GM10266 (cell line): ENCODE measurements around the gene CGNL1.

ENCODE experiments used
- DNase-seq: peaks from one replicate; pipeline ENCODE4 v3.0.0; 2012; ENCODE audit errors: extremely low spot score
- TF ChIP-seq, protein P1 (sequence below): IDR thresholded peaks from 2 replicates; pipeline ENCODE4 v1.5.1; 2012; ENCODE audit warnings: mild to moderate bottlenecking, low read depth; ENCODE audit not compliant: control insufficient read depth, insufficient read depth; ENCODE audit errors: missing control alignments

CGNL1 gene

DNA sequence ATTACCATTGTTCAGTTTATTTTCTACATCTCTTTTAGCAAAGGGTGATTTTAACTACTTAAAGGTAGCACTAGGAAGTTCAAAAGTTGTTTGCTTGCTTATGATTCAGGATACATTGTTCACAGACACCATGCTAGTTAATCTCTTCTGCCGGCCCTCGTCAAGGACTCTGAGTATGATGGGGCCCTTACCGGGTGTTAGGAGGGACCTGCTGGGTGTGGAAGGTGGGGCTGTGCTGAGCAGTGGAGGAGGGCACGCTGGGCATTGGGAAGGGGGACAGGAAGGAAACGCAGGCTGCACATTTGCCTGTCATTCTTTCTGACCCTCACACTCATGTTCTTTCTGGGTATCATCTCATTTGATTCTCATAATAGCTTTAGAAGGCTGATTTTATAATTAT, 150.3 kb downstream of the CGNL1 start:
- DNase-seq = no peak
- TF ChIP-seq, protein P1, sequence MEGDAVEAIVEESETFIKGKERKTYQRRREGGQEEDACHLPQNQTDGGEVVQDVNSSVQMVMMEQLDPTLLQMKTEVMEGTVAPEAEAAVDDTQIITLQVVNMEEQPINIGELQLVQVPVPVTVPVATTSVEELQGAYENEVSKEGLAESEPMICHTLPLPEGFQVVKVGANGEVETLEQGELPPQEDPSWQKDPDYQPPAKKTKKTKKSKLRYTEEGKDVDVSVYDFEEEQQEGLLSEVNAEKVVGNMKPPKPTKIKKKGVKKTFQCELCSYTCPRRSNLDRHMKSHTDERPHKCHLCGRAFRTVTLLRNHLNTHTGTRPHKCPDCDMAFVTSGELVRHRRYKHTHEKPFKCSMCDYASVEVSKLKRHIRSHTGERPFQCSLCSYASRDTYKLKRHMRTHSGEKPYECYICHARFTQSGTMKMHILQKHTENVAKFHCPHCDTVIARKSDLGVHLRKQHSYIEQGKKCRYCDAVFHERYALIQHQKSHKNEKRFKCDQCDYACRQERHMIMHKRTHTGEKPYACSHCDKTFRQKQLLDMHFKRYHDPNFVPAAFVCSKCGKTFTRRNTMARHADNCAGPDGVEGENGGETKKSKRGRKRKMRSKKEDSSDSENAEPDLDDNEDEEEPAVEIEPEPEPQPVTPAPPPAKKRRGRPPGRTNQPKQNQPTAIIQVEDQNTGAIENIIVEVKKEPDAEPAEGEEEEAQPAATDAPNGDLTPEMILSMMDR = no peak

DNA sequence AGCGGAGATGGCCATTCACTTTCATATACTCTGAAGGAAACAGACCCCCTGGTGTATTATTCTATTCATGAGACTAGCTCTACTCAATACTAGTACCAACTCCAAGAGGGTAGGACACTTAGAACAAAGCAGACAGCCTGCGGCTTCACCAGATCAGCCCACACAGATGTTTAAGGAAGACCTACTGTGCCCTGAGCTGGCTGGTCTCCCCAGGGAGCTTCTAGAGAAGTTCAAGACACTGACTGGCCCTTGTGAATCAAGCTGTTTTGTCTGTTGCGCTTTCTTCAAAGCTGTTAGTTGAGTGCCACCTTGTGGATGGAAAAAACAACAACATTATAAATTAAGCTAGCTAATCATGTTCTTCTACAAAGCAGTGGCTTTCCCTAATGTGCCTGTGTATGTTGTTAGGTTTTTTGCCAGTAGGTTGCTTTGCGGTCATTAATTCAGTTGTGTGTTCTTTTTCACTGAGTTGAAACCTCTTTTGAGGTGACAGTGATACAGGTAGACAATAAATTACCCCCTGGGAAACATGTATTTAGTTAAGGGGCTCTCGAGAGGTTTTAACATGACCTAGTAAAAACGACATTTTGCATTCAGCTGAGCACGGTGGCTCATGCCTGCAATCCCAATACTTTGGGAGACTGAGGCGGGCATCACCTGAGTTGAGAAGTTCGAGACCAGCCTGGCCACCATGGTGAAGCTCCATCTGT, 151.2 kb downstream of the CGNL1 start:
- TF ChIP-seq, protein P1 = peak; percentile 43
- DNase-seq = peak; percentile 41

DNA sequence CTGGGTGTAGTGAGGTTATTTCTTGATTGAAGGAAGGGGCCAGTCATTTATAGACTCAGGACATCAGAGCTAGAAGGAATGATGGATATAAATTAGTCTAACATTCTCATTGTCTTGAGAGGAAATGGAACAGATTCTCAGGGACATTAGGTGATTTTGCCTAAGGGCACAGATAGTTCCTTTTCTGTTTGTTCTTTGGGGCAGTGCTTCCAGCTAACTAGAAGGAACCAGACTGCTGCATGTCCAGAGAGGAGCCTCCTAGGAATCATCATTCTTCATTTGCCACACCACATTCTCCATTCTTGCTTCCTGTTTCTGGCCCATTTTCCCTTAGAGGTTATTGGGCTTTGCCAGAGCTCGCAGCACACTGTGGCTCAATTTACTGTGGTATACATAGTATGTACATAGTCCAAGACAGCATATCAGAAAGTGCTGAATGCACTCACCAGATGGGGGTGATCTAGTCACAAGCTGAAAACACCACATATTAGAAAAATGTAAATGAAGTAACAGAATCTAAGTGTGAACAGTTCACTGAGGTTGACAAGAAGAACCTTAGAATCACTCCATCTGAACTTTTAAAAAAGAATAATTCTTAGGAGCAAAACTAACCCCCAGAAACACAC, 152.7 kb downstream of the CGNL1 start:
- no peak for DNase-seq
- TF ChIP-seq, protein P1 = no peak

DNA sequence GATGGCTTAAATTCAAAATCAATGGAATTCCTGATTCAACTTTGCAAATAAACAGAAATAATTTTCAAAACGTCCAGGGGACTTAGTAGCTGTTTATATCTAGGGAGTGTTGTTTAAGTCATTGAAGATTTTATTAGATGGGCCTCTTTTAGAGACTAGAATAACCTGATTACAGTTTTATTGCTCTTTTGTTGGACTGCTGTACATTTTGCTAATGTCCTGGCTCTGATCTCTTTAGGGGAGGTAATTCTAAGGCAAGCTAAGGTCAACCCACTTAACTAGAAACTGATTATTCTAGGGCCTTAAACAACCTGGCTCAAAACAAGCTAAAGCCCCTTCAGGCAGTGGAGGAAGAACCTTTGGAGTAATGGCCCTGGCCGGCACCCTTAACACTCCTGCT, 153.4 kb downstream of the CGNL1 start:
- DNase-seq = no peak

DNA sequence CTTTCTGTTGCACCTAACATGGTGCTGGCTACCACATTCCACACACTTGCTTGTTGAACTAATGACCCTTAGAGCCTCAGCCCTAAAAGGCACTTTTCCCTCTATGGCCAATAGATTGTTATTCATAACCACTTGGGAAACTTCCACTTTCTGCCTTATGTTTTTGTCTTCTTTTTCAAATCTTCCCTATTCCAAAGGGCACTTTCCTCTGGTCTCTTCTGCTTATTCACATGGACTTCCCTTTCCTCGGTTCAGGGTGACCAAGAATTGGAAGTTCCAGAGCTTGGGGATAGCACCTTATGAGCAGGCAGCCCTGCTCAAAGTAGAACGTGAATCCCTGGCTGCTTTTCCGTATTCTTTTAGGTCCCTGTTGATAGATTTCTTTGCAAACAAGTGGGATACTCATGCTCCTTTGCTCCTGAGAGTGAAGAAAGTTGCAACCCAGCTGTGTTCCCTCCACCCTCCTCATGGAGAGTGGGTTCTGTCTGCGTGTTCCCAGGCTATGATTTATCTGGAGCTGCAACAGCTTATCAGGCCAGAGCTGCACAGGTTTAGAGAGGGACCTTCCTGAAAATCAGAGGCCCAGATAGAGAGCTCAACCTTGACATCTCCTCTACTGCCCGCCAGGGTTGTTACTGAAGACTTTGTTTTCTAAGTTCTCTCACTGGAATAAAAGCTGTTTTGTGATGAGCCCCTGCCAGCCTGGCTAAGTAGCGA, 156.6 kb downstream of the CGNL1 start:
- no peak for DNase-seq
- TF ChIP-seq, protein P1 = no peak

More for the DNA sequence above, 153.4 kb downstream of the CGNL1 start:
- TF ChIP-seq, protein P1 = no peak

DNA sequence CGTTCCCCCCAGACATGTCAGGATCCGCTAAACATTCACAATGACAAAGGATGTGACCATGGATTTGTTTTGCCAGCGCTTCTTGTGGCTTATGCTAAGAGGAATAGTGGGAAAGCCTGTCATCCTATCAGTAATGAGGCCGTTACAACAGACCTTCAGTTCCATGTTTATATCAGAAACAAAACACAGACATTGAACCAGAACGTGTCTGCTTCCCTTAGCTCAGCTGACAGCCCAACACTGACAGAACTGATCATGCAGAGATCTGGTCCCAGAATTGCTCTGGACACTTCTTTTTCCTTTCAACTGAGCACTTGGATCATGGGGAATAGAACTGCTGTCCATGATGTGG, 157.1 kb downstream of the CGNL1 start:
- TF ChIP-seq, protein P1 = no peak
- DNase-seq = no peak

DNA sequence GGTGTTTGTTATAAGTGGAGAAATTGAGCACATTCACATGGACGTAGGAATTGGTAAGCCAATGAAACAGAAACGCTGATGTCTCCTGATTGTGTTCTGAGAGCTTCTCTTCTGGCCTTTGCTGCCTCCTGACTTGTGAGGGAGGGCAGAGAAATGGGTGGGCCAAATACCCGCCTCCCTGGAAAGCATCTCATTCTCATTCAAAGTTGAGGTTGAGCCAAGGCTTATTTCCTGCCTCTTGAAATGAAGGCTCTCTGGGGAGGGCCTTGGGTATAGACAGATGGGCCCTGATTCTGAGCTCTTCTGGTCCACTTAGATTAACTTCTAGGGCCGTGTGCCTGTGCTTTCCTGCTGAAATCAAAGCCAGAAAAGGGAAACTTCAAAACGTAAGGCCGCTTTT, 158.0 kb downstream of the CGNL1 start:
- DNase-seq = no peak
- TF ChIP-seq, protein P1 = no peak
